HCT116 (cell line): ENCODE data around the gene LMOD3. TPM values are rescaled to one million over a fixed set of nuclear protein-coding genes. Genes with fewer than 3 reads are reported as not detected.

ENCODE experiments used
- ATAC-seq: fragments of 200-7000 bp; cut with Tn5 transposase; 2 replicates; pipeline ENCODE4 v1.9.1; 2020; ENCODE audit warnings: mild to moderate bottlenecking, moderate library complexity
- BruUV-seq: library from RNA; stranded (reverse); fragments of 400-500 nt; replicated peaks from 2 replicates; lab custom pipeline; 2021; lab: Mats Ljungman, UMichigan
- CTCF ChIA-PET: fragments of 300-600 bp; sonication (Branson Sonifier 250); formaldehyde crosslinking; loops from one replicate; lab custom pipeline; 2021; ENCODE audit warnings: antibody characterized with exemption; lab: Charles Lee
- POLR2A ChIA-PET: fragments of 300-600, 350-600 bp; sonication (Branson Sonifier 250); formaldehyde crosslinking; loops from one replicate; lab custom pipeline; 2021; ENCODE audit warnings: antibody characterized with exemption; lab: Charles Lee
- RAD21 ChIA-PET, 2 experiments: fragments of 300-600 bp; sonication (Branson Sonifier 250); formaldehyde crosslinking; loops; one replicate each; lab custom pipeline; 2023; ENCODE audit warnings: low total read pairs in 2 of 2; ENCODE audit not compliant: uncharacterized antibody in 2 of 2, unreplicated experiment in 2 of 2, low non-redundant PET in 1 of 2; lab: Charles Lee
- DNase-seq: peaks from one replicate; pipeline ENCODE4 v3.0.0-alpha.2; 2010; ENCODE audit warnings: low read depth, low spot score
- H2AFZ ChIP-seq: fragments of 200-600 bp; shearing (Covaris generic), sonication (generic); 2 replicates; pipeline ENCODE4 v1.6.1; 2017; ENCODE audit warnings: low read depth, mixed run types, mixed read lengths, antibody characterized with exemption, low read length; ENCODE audit not compliant: poor library complexity, severe bottlenecking
- H3K27ac ChIP-seq: 2 replicates; pipeline ENCODE4 v1.5.1; 2012; ENCODE audit warnings: low read depth, low read length
- H3K27me3 ChIP-seq: fragments of 200-600 bp; sonication (generic); 2 replicates; pipeline ENCODE4 v1.6.1; 2016; ENCODE audit warnings: mixed run types, low read length, mixed read lengths; ENCODE audit not compliant: insufficient read depth
- H3K36me3 ChIP-seq, 2 experiments: fragments of 200-500 bp in 1 of 2; fragments of 200-600 bp in 1 of 2; sonication (Bioruptor generic) in 1 of 2; sonication (generic) in 1 of 2; 2 replicates each; pipeline versions ENCODE4 v1.5.1 to v1.6.1; 2014 to 2016; ENCODE audit warnings: low read length in 2 of 2, inconsistent platforms in 1 of 2, mixed read lengths in 1 of 2, mixed run types in 1 of 2; ENCODE audit not compliant: insufficient read depth in 2 of 2, control insufficient read depth in 1 of 2
- H3K4me1 ChIP-seq, 2 experiments: fragments of 200-600 bp in 1 of 2; sonication (generic) in 1 of 2; 2 replicates each; pipeline versions ENCODE4 v1.5.1 to v1.6.1; 2012 to 2017; ENCODE audit warnings: low read length in 2 of 2, inconsistent platforms in 1 of 2, mild to moderate bottlenecking in 1 of 2, mixed read lengths in 1 of 2, mixed run types in 1 of 2, moderate library complexity in 1 of 2; ENCODE audit not compliant: insufficient read depth in 2 of 2, control insufficient read depth in 1 of 2
- H3K4me2 ChIP-seq: fragments of 200-600 bp; sonication (generic); 2 replicates; pipeline ENCODE4 v1.6.1; 2017; ENCODE audit warnings: mixed run types, low read length, mixed read lengths
- H3K4me3 ChIP-seq, 2 experiments: fragments of 200-600 bp in 1 of 2; sonication (generic) in 1 of 2; replicated peaks in 1 of 2; 2 replicates each; pipeline ENCODE4 v1.5.1; 2011 to 2016; ENCODE audit warnings: low read length in 2 of 2, control low read depth in 1 of 2, low read depth in 1 of 2, mild to moderate bottlenecking in 1 of 2, mixed read lengths in 1 of 2, mixed run types in 1 of 2
- H3K79me2 ChIP-seq: fragments of 200-600 bp; sonication (generic); 2 replicates; pipeline ENCODE4 v1.6.1; 2017; ENCODE audit warnings: mild to moderate bottlenecking, mixed run types, low read length, moderate library complexity, mixed read lengths; ENCODE audit not compliant: insufficient read depth
- H3K9ac ChIP-seq: fragments of 200-600 bp; sonication (generic); 2 replicates; pipeline ENCODE4 v1.6.1; 2016; ENCODE audit warnings: low read length, mixed read lengths
- H3K9me2 ChIP-seq: fragments of 200-600 bp; sonication (generic), shearing (Covaris generic); 2 replicates; pipeline ENCODE4 v1.6.1; 2017; ENCODE audit warnings: mixed run types, mild to moderate bottlenecking, moderate library complexity; ENCODE audit not compliant: insufficient read depth
- H3K9me3 ChIP-seq, 2 experiments: fragments of 200-500 bp in 1 of 2; fragments of 200-600 bp in 1 of 2; sonication (Bioruptor generic) in 1 of 2; sonication (generic) in 1 of 2; 2 replicates each; pipeline ENCODE4 v1.6.1; 2014 to 2017; ENCODE audit warnings: low read length in 2 of 2, mixed read lengths in 2 of 2, inconsistent platforms in 1 of 2, low read depth in 1 of 2, mild to moderate bottlenecking in 1 of 2, mixed run types in 1 of 2, moderate library complexity in 1 of 2; ENCODE audit not compliant: control insufficient read depth in 1 of 2, insufficient read depth in 1 of 2
- H4K20me1 ChIP-seq: fragments of 200-600 bp; sonication (generic), shearing (Covaris generic); 2 replicates; pipeline ENCODE4 v1.6.1; 2017; ENCODE audit warnings: mixed run types, mild to moderate bottlenecking, moderate library complexity; ENCODE audit not compliant: insufficient read depth
- CEBPB ChIP-seq: IDR thresholded peaks from 2 replicates; pipeline ENCODE4 v1.6.1; 2012; ENCODE audit warnings: low read depth
- ELF1 ChIP-seq: IDR thresholded peaks from 2 replicates; pipeline ENCODE4 v1.6.1; 2012; ENCODE audit warnings: low read depth, borderline replicate concordance
- EZH2phosphoT487 ChIP-seq: fragments of 200-600 bp; IDR thresholded peaks from 2 replicates; pipeline ENCODE4 v1.6.1; 2018; ENCODE audit warnings: antibody characterized with exemption, borderline replicate concordance
- FOSL1 ChIP-seq: IDR thresholded peaks from 2 replicates; pipeline ENCODE4 v1.6.1; 2012; ENCODE audit warnings: low read depth
- JUND ChIP-seq: IDR thresholded peaks from 2 replicates; pipeline ENCODE4 v1.6.1; 2012
- POLR2AphosphoS5 ChIP-seq: IDR thresholded peaks from 2 replicates; pipeline ENCODE4 v1.6.1; 2011; ENCODE audit warnings: mild to moderate bottlenecking, low read depth, low read length, moderate library complexity
- RAD21 ChIP-seq: IDR thresholded peaks from 2 replicates; pipeline ENCODE4 v1.6.1; 2012; ENCODE audit warnings: low read depth, mild to moderate bottlenecking
- SIN3A ChIP-seq: IDR thresholded peaks from 2 replicates; pipeline ENCODE4 v1.6.1; 2012; ENCODE audit warnings: low read depth
- SP1 ChIP-seq: IDR thresholded peaks from 2 replicates; pipeline ENCODE4 v1.6.1; 2012; ENCODE audit warnings: low read depth
- TCF7L2 ChIP-seq: IDR thresholded peaks from 2 replicates; pipeline ENCODE4 v1.7.0; 2011; ENCODE audit warnings: borderline replicate concordance, inconsistent platforms; ENCODE audit not compliant: insufficient read depth, insufficient read length; ENCODE audit errors: extremely low read depth
- YY1 ChIP-seq: IDR thresholded peaks from 2 replicates; pipeline ENCODE4 v1.6.1; 2011; ENCODE audit warnings: low read length, low read depth, moderate library complexity, mild to moderate bottlenecking; ENCODE audit not compliant: insufficient replicate concordance; ENCODE audit errors: extremely low read depth
- intact Hi-C: fragments of 100-400 bp; cut with micrococcal nuclease; formaldehyde crosslinking; loops from 2 replicates; pipeline ENCODE4 v1.10.0; 2022
- total RNA-seq: library from RNA; stranded (reverse); gene quantifications from one replicate; pipeline ENCODE4 v1.2.1, GENCODE V29; 2021; ENCODE audit not compliant: unreplicated experiment
- TF ChIP-seq, protein P1 (sequence below): IDR thresholded peaks from 2 replicates; pipeline ENCODE4 v1.6.1; 2011; ENCODE audit warnings: mild to moderate bottlenecking, low read length, moderate library complexity; ENCODE audit not compliant: insufficient replicate concordance; ENCODE audit errors: extremely low read depth
- TF ChIP-seq, protein P2 (sequence below): IDR thresholded peaks from 2 replicates; pipeline ENCODE4 v1.6.1; 2012
- TF ChIP-seq, protein P3 (sequence below): IDR thresholded peaks from 2 replicates; pipeline ENCODE4 v1.6.1; 2012
- TF ChIP-seq, protein P4 (sequence below), 3 experiments: fragments of 200-600 bp in 1 of 3; sonication (generic) in 1 of 3; IDR thresholded peaks in 2 of 3; conservative IDR thresholded peaks in 1 of 3; 2 replicates each; pipeline ENCODE4 v1.5.1; 2012 to 2017; ENCODE audit warnings: low read depth in 2 of 3, low read length in 2 of 3, antibody characterized with exemption in 1 of 3, borderline replicate concordance in 1 of 3, control low read depth in 1 of 3, mild to moderate bottlenecking in 1 of 3, mixed read lengths in 1 of 3, mixed run types in 1 of 3, moderate library complexity in 1 of 3; ENCODE audit not compliant: insufficient read depth in 1 of 3

LMOD3 gene
- total RNA-seq, 1 experiment from 2014 or later: not detected

DNA sequence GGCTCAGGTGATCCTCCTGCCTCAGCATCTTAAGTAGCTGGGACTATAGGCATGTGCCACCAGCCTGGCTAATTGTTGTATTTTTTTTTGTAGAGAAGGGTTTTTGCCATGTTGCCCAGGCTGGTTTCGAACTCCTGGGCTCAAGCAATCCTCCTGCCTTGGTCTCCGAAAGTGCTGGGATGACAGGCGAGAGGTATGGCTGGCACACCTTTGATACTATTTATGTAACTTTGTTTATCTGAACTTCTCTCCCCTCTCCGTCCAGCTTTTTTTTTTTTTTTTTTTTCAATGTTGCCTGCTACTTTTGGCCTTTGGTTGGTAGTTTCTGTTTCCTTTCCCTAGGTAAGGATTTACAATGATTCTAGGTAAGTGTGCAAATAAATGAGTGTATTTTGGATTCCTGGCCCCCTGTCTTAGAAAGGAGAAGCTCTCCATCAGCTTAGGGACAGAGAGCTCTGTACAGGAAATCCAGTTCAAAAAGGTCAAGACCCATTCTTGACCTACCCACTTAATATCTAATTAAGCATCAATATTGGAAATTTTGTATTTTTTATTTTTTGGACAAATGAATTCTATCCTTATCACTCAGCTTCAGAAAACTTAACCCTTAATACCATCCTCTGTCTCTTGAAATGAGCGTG, 30.9 kb downstream of the LMOD3 start (continued):
- TF ChIP-seq CEBPB (no peak), ELF1 (no peak), FOSL1 (no peak), SP1 (no peak), YY1 (no peak), POLR2AphosphoS5 (no peak)
- TF ChIP-seq, protein P1, sequence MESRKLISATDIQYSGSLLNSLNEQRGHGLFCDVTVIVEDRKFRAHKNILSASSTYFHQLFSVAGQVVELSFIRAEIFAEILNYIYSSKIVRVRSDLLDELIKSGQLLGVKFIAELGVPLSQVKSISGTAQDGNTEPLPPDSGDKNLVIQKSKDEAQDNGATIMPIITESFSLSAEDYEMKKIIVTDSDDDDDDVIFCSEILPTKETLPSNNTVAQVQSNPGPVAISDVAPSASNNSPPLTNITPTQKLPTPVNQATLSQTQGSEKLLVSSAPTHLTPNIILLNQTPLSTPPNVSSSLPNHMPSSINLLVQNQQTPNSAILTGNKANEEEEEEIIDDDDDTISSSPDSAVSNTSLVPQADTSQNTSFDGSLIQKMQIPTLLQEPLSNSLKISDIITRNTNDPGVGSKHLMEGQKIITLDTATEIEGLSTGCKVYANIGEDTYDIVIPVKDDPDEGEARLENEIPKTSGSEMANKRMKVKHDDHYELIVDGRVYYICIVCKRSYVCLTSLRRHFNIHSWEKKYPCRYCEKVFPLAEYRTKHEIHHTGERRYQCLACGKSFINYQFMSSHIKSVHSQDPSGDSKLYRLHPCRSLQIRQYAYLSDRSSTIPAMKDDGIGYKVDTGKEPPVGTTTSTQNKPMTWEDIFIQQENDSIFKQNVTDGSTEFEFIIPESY: no peak
- TF ChIP-seq, protein P2, sequence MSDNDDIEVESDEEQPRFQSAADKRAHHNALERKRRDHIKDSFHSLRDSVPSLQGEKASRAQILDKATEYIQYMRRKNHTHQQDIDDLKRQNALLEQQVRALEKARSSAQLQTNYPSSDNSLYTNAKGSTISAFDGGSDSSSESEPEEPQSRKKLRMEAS: no peak

DNA sequence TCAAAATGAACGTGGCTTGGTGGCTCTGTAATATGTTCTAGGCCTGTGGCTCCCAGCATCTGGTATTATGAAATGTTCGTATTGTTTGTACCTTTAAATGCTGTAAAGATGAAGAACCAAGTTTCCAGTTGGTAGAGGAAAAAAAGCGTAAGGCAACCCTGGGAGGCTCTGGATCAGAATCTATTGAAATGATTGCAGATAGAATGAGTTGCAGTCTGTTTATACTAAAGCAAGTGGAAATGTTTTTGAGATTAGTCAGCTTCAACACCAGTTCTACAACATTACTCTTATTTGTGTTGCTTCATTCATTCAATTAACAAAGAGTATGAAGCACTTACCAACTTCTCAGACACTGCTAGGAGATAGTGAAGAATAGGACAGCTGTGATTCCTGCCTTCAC, 32.4 kb downstream of the LMOD3 start:
- intact Hi-C loops: no loop called here
- no peaks in the 10 kb centered on the region for H3K27me3 ChIP-seq
- no peaks in the 10 kb centered on the region for H4K20me1 ChIP-seq
- ChIA-PET CTCF (no interaction called here), POLR2A (no interaction called here), RAD21 (no interaction called here)
- H3K79me2 ChIP-seq: peaks cover 37% of the 10 kb centered on the region
- BruUV-seq: no TSS peak
- ATAC-seq (no peak), DNase-seq (no peak)
- no peak overlapping the region for H3K4me3 ChIP-seq
- H3K36me3 ChIP-seq: no peaks in the 10 kb centered on the region
- no peak overlapping the region for H2AFZ ChIP-seq
- H3K4me2 ChIP-seq: peak overlapping the region; percentile 42
- no peak overlapping the region for H3K9ac ChIP-seq
- no peaks in the 10 kb centered on the region for H3K9me2 ChIP-seq
- H3K27ac ChIP-seq: no peak overlapping the region
- peaks cover 18 to 48% of the 10 kb centered on the region in 2 experiments for H3K4me1 ChIP-seq
- no peaks in the 10 kb centered on the region for H3K9me3 ChIP-seq
- TF ChIP-seq, protein P3, sequence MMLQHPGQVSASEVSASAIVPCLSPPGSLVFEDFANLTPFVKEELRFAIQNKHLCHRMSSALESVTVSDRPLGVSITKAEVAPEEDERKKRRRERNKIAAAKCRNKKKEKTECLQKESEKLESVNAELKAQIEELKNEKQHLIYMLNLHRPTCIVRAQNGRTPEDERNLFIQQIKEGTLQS: no peak
- no peak for TF ChIP-seq SIN3A
- no peak for TF ChIP-seq RAD21
- TF ChIP-seq, protein P1: no peak
- TF ChIP-seq EZH2phosphoT487: no peak
- TF ChIP-seq POLR2AphosphoS5: no peak
- TF ChIP-seq, protein P4, sequence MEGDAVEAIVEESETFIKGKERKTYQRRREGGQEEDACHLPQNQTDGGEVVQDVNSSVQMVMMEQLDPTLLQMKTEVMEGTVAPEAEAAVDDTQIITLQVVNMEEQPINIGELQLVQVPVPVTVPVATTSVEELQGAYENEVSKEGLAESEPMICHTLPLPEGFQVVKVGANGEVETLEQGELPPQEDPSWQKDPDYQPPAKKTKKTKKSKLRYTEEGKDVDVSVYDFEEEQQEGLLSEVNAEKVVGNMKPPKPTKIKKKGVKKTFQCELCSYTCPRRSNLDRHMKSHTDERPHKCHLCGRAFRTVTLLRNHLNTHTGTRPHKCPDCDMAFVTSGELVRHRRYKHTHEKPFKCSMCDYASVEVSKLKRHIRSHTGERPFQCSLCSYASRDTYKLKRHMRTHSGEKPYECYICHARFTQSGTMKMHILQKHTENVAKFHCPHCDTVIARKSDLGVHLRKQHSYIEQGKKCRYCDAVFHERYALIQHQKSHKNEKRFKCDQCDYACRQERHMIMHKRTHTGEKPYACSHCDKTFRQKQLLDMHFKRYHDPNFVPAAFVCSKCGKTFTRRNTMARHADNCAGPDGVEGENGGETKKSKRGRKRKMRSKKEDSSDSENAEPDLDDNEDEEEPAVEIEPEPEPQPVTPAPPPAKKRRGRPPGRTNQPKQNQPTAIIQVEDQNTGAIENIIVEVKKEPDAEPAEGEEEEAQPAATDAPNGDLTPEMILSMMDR (IDR thresholded peaks at IDR 0.05 in 2 of 3, conservative IDR thresholded peaks at IDR 0.05 in 1 of 3; ENCODE audit: borderline replicate concordance in 1 of 3, insufficient read depth in 1 of 3, low read depth in 2 of 3, low read length in 2 of 3): no peak
- peak; percentile 58 for TF ChIP-seq FOSL1
- TF ChIP-seq SP1: peak; percentile 59
- peak; percentile 35; the same call in 1 of the 2 replicates for TF ChIP-seq CEBPB
- TF ChIP-seq JUND: peak; percentile 63
- no peak for TF ChIP-seq TCF7L2
